Fibroblast of lung (primary cell): Measurements from ENCODE around the gene ZBTB4. TPM values are rescaled to one million over a fixed set of nuclear protein-coding genes. Genes with fewer than 3 reads are reported as not detected.

Experiments
- DNase-seq, 2 donors: peaks; one replicate each; pipeline versions ENCODE4 v3.0.0 to v3.0.0-alpha.2; 2010; ENCODE audit warnings: low read depth in 2 of 2
- H2AFZ ChIP-seq: 2 replicates; pipeline ENCODE4 v1.5.1; 2012; ENCODE audit warnings: low read length, control low read depth, inconsistent platforms
- H3K27ac ChIP-seq: 2 replicates; pipeline ENCODE4 v1.5.1; 2011; ENCODE audit warnings: low read length, control low read depth; ENCODE audit not compliant: insufficient read depth
- H3K27me3 ChIP-seq: 2 replicates; pipeline ENCODE4 v1.5.1; 2011; ENCODE audit warnings: mild to moderate bottlenecking, low read length; ENCODE audit not compliant: control insufficient read depth, insufficient read depth
- H3K36me3 ChIP-seq: 2 replicates; pipeline ENCODE4 v1.5.1; 2011; ENCODE audit warnings: low read length; ENCODE audit not compliant: control insufficient read depth, insufficient read depth
- H3K4me1 ChIP-seq: 2 replicates; pipeline ENCODE4 v1.5.1; 2011; ENCODE audit warnings: low read length; ENCODE audit not compliant: control insufficient read depth, insufficient read depth; ENCODE audit errors: extremely low read depth
- H3K4me2 ChIP-seq: 2 replicates; pipeline ENCODE4 v1.5.1; 2011; ENCODE audit warnings: low read length, control low read depth; ENCODE audit not compliant: insufficient read depth; ENCODE audit errors: extremely low read depth
- H3K4me3 ChIP-seq, 4 experiments: fragments of 200-600 bp in 1 of 4; sonication (generic) in 1 of 4; replicated peaks in 1 of 4; 2 replicates each; pipeline ENCODE4 v1.5.1; 2011 to 2016; ENCODE audit warnings: low read length in 4 of 4, low read depth in 3 of 4, mild to moderate bottlenecking in 3 of 4, control low read depth in 2 of 4, inconsistent platforms in 1 of 4, mixed read lengths in 1 of 4; ENCODE audit not compliant: insufficient read depth in 1 of 4; ENCODE audit errors: control extremely low read depth in 1 of 4
- H3K79me2 ChIP-seq: 2 replicates; pipeline ENCODE4 v1.5.1; 2012; ENCODE audit warnings: mild to moderate bottlenecking, low read length, inconsistent platforms; ENCODE audit not compliant: control insufficient read depth, insufficient read depth
- H3K9ac ChIP-seq: 2 replicates; pipeline ENCODE4 v1.5.1; 2011; ENCODE audit warnings: mild to moderate bottlenecking, low read length, control low read depth; ENCODE audit not compliant: insufficient read depth
- H3K9me3 ChIP-seq: 2 replicates; pipeline ENCODE4 v1.5.1; 2012; ENCODE audit warnings: low read depth, low read length; ENCODE audit not compliant: control insufficient read depth, insufficient read depth
- H4K20me1 ChIP-seq: 2 replicates; pipeline ENCODE4 v1.5.1; 2011; ENCODE audit warnings: low read length; ENCODE audit not compliant: control insufficient read depth, insufficient read depth; ENCODE audit errors: extremely low read depth
- EZH2 ChIP-seq: IDR thresholded peaks from 2 replicates; pipeline ENCODE4 v1.5.1; 2012; ENCODE audit warnings: low read length, control low read depth, mild to moderate bottlenecking; ENCODE audit errors: missing control alignments
- polyA plus RNA-seq, 2 donors: library from polyadenylated mRNA; depleted of rRNA in 1 of 2; stranded (reverse) in 1 of 2; unstranded in 1 of 2; fragments of >200 nt; gene quantifications; 2 replicates each; pipeline ENCODE4 v1.2.1, GENCODE V29; 2011 to 2012; ENCODE audit warnings: missing spikeins in 1 of 2
- total RNA-seq: library from RNA; depleted of rRNA; stranded (reverse); fragments of >200 nt; gene quantifications from 2 replicates; pipeline ENCODE4 v1.2.1, GENCODE V29; 2014
- TF ChIP-seq, protein P1 (sequence below), 2 donors: IDR thresholded peaks in 1 of 2; conservative IDR thresholded peaks in 1 of 2; 1 replicate in 1 of 2; 2 replicates in 1 of 2; pipeline ENCODE4 v1.5.1; 2011 to 2012; ENCODE audit warnings: low read length in 2 of 2, control low read depth in 1 of 2, inconsistent platforms in 1 of 2, low read depth in 1 of 2, mild to moderate bottlenecking in 1 of 2

The ZBTB4 gene
- total and polyA plus RNA-seq, 2 donors (not counting 1 experiment from before 2014, with no cell fraction given) = 21.3 to 29.9 TPM

DNA sequence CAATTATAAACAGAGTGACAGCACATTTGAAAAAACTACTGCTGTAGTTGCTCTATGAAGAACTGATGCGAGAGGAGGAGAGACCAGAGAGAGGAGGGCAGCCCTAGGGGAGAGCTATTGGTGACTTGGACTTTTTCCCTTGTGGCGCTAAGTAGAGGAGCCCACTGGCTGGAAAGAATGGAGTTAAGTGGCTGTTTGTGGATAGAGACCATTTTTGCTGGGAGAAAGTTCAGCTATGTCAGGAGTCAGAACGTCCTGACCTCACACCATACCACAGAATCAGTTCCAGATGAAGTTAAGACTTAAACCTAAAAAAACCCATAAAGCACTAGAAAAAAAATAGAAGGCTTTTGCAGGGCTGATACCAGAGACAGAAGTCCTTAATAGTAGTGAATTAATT is 6.8 kb upstream of the ZBTB4 start:
- TF ChIP-seq, protein P1, sequence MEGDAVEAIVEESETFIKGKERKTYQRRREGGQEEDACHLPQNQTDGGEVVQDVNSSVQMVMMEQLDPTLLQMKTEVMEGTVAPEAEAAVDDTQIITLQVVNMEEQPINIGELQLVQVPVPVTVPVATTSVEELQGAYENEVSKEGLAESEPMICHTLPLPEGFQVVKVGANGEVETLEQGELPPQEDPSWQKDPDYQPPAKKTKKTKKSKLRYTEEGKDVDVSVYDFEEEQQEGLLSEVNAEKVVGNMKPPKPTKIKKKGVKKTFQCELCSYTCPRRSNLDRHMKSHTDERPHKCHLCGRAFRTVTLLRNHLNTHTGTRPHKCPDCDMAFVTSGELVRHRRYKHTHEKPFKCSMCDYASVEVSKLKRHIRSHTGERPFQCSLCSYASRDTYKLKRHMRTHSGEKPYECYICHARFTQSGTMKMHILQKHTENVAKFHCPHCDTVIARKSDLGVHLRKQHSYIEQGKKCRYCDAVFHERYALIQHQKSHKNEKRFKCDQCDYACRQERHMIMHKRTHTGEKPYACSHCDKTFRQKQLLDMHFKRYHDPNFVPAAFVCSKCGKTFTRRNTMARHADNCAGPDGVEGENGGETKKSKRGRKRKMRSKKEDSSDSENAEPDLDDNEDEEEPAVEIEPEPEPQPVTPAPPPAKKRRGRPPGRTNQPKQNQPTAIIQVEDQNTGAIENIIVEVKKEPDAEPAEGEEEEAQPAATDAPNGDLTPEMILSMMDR (conservative IDR thresholded peaks at IDR 0.05 in 1 of 2, IDR thresholded peaks at IDR 0.05 in 1 of 2; ENCODE audit: low read depth in 1 of 2, low read length in 2 of 2) = no peak
- no peak for TF ChIP-seq EZH2
- Histone ChIP-seq H2AFZ (no peak overlapping the region), H3K27ac (peak overlapping the region; percentile 59), H3K27me3 (no peaks in the 10 kb centered on the region), H4K20me1 (no peaks in the 10 kb centered on the region), H3K9me3 (no peaks in the 10 kb centered on the region), H3K79me2 (peaks cover 67% of the 10 kb centered on the region), H3K4me2 (peak overlapping the region; percentile 84), H3K4me1 (peaks cover 18% of the 10 kb centered on the region), H3K36me3 (peaks cover 1% of the 10 kb centered on the region), H3K9ac (no peak overlapping the region), H3K4me3 (peak overlapping the region; percentile 42 to 76 (median 62))
- peak; percentile 47 to 61 for DNase-seq

DNA sequence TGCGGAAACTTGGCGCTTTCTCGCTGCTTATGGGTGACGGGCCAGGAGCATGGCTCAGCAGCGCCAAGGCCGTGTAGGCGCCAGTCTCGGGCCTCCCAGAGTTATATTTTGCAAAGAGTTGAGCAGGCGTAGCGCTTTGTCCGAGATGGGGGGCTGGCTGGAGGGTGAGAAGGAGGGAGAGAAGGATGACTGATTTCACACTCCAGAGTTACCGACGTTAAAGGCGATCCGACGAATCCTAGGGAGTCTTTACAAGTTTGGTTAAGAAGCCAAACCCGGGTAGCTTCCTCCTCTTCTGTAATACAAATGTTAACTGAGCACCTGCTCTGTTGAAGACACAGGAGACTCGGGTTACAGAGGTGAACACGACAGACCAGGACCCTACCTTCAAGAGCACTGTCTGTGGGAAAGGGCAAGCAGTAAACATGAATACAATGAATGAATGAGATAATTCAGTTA is 5.5 kb upstream of the ZBTB4 start:
- no peaks in the 10 kb centered on the region for H3K9me3 ChIP-seq
- no peak for DNase-seq
- peak overlapping the region; percentile 96 for H3K4me2 ChIP-seq
- H3K27me3 ChIP-seq = no peaks in the 10 kb centered on the region
- peak overlapping the region; percentile 100 for H3K27ac ChIP-seq
- peaks cover 57% of the 10 kb centered on the region for H3K79me2 ChIP-seq
- peaks cover 21% of the 10 kb centered on the region for H3K4me1 ChIP-seq
- H3K4me3 ChIP-seq = peak overlapping the region; percentile 66 to 87 (median 78)
- no peak for TF ChIP-seq EZH2
- H4K20me1 ChIP-seq = no peaks in the 10 kb centered on the region
- H3K9ac ChIP-seq = peak overlapping the region; percentile 72
- H2AFZ ChIP-seq = no peak overlapping the region
- H3K36me3 ChIP-seq = peaks cover 1% of the 10 kb centered on the region

DNA sequence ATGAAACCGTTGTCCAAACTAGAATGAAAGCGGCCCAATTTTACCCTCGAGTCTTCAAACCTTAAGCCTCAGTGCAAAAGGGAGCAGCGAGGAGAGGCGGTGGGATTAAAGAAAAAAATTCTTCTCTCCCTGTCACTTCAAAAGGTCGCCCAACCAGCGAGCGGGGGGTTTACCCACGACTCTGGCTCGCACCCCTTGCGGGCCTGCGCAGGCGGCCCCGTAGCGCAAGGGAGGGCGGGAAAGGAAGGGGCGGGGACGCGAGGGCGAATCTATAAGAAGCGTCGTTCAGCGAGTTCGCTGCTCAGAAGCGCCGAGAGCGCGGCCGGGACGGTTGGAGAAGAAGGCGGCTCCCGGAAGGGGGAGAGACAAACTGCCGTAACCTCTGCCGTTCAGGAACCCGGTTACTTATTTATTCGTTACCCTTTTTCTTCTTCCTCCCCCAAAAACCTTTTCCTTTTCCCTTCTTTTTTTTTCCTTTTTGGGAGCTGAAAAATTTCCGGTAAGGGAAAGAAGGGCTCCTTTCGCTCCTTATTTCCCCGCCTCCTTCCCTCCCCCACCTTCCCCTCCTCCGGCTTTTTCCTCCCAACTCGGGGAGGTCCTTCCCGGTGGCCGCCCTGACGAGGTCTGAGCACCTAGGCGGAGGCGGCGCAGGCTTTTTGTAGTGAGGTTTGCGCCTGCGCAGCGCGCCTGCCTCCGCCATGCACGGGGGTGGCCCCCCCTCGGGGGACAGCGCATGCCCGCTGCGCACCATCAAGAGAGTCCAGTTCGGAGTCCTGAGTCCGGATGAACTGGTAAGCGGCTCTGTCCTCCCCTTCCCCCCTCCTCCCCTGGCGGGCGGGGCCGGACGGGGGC is 4.9 kb upstream of the ZBTB4 start, which contains the start of gene POLR2A:
Gene POLR2A, plus strand, starts transcription at position 300 of the 852 bp plus-strand sequence.
- peak; percentile 97 to 99 for DNase-seq
- H3K9ac ChIP-seq = peak within 1 kb of the TSS; percentile 98
- H3K4me1 ChIP-seq = peaks cover 24% of the 10 kb centered on the region
- H3K4me3 ChIP-seq = peak within 1 kb of the TSS; percentile 66 to 91 (median 82)
- no peaks in the 10 kb centered on the region for H3K9me3 ChIP-seq
- TF ChIP-seq EZH2 = no peak
- TF ChIP-seq, protein P1 (conservative IDR thresholded peaks at IDR 0.05 in 1 of 2, IDR thresholded peaks at IDR 0.05 in 1 of 2; ENCODE audit: low read depth in 1 of 2, low read length in 2 of 2) = no peak
- peak within 1 kb of the TSS; percentile 100 for H3K27ac ChIP-seq
- peaks cover 1% of the 10 kb centered on the region for H3K36me3 ChIP-seq
- peaks cover 55% of the 10 kb centered on the region for H3K79me2 ChIP-seq
- H3K27me3 ChIP-seq = no peaks in the 10 kb centered on the region
- H2AFZ ChIP-seq = peak within 1 kb of the TSS; percentile 77
- peak within 1 kb of the TSS; percentile 96 for H3K4me2 ChIP-seq
- H4K20me1 ChIP-seq = no peaks in the 10 kb centered on the region
